IMR-90 (cell line): ENCODE results near the gene RASGRP3. TPM values are rescaled to one million over a fixed set of nuclear protein-coding genes. Genes with fewer than 3 reads are reported as not detected.

Experiments
- ATAC-seq: fragments of 200-7000 bp; cut with Tn5 transposase; 2 replicates; pipeline ENCODE4 v1.9.1; 2020; ENCODE audit warnings: low read depth, mild to moderate bottlenecking, moderate library complexity
- BruUV-seq: library from RNA; stranded (reverse); fragments of 400-500 nt; replicated peaks from 2 replicates; lab custom pipeline; 2021; lab: Mats Ljungman, UMichigan
- CTCF ChIA-PET: fragments of 300-600 bp; formaldehyde crosslinking; extraction: SDS; loops from one replicate; lab custom pipeline; 2021; ENCODE audit warnings: antibody characterized with exemption; lab: Yijun Ruan, JAX
- POLR2A ChIA-PET: fragments of 300-600 bp; sonication (Branson Sonifier 250); formaldehyde crosslinking; loops from one replicate; lab custom pipeline; 2022; ENCODE audit warnings: antibody characterized with exemption; ENCODE audit not compliant: unreplicated experiment; lab: Charles Lee
- DNase-seq: peaks from one replicate; pipeline ENCODE4 v3.0.0; 2013
- H2AFZ ChIP-seq: replicated peaks from 2 replicates; pipeline ENCODE3; 2013; ENCODE audit warnings: low read length, mild to moderate bottlenecking; ENCODE audit not compliant: poor library complexity
- H2AK5ac ChIP-seq: 2 replicates; pipeline ENCODE4 v1.6.1; 2013; ENCODE audit warnings: low read depth, low read length, inconsistent platforms
- H2AK9ac ChIP-seq: replicated peaks from 2 replicates; pipeline ENCODE3; 2013; ENCODE audit warnings: mild to moderate bottlenecking, low read depth, low read length, moderate library complexity; ENCODE audit not compliant: poor library complexity
- H2BK120ac ChIP-seq: 2 replicates; pipeline ENCODE4 v1.6.1; 2013; ENCODE audit warnings: low read depth, low read length, inconsistent platforms
- H2BK15ac ChIP-seq: 3 replicates; pipeline ENCODE4 v1.6.1; 2013; ENCODE audit warnings: low read depth, low read length, inconsistent platforms
- H2BK20ac ChIP-seq: 2 replicates; pipeline ENCODE4 v1.6.1; 2013; ENCODE audit warnings: low read depth, mild to moderate bottlenecking, inconsistent platforms, low read length, moderate library complexity
- H2BK5ac ChIP-seq: 2 replicates; pipeline ENCODE4 v1.6.1; 2013; ENCODE audit warnings: mild to moderate bottlenecking, low read depth, low read length, inconsistent platforms; ENCODE audit not compliant: poor library complexity, severe bottlenecking
- H3K14ac ChIP-seq: replicated peaks from 2 replicates; pipeline ENCODE4 v1.6.1; 2013; ENCODE audit warnings: low read depth, low read length, inconsistent platforms
- H3K18ac ChIP-seq: 2 replicates; pipeline ENCODE4 v1.6.1; 2013; ENCODE audit warnings: low read depth, low read length, control low read depth
- H3K23ac ChIP-seq: 2 replicates; pipeline ENCODE4 v1.6.1; 2013; ENCODE audit warnings: low read depth, low read length, inconsistent platforms
- H3K27ac ChIP-seq: 2 replicates; pipeline ENCODE4 v1.5.1; 2013; ENCODE audit warnings: mild to moderate bottlenecking, control low read depth, low read length; ENCODE audit not compliant: insufficient read depth
- H3K27me3 ChIP-seq: 2 replicates; pipeline ENCODE4 v1.6.1; 2013; ENCODE audit warnings: low read length; ENCODE audit not compliant: control insufficient read depth, insufficient read depth
- H3K36me3 ChIP-seq: 2 replicates; pipeline ENCODE4 v1.6.1; 2013; ENCODE audit warnings: low read length, mixed read lengths; ENCODE audit not compliant: control insufficient read depth, insufficient read depth
- H3K4ac ChIP-seq: 2 replicates; pipeline ENCODE4 v1.6.1; 2013; ENCODE audit warnings: low read depth, low read length, inconsistent platforms
- H3K4me1 ChIP-seq: 2 replicates; pipeline ENCODE4 v1.6.1; 2013; ENCODE audit warnings: low read length, mixed read lengths; ENCODE audit not compliant: control insufficient read depth, insufficient read depth
- H3K4me2 ChIP-seq: 2 replicates; pipeline ENCODE4 v1.6.1; 2013; ENCODE audit warnings: low read depth, mild to moderate bottlenecking, control low read depth, low read length, moderate library complexity
- H3K4me3 ChIP-seq: 2 replicates; pipeline ENCODE4 v1.5.1; 2013; ENCODE audit warnings: low read depth, mild to moderate bottlenecking, control low read depth, low read length, moderate library complexity; ENCODE audit not compliant: insufficient read depth
- H3K56ac ChIP-seq: 2 replicates; pipeline ENCODE4 v1.6.1; 2013; ENCODE audit warnings: low read length, inconsistent platforms; ENCODE audit not compliant: insufficient read depth; ENCODE audit errors: extremely low read depth
- H3K79me1 ChIP-seq, 2 experiments: 2 replicates each; pipeline ENCODE4 v1.6.1; 2013; ENCODE audit warnings: low read length in 2 of 2, inconsistent platforms in 1 of 2, low read depth in 1 of 2
- H3K9ac ChIP-seq: 2 replicates; pipeline ENCODE4 v1.6.1; 2013; ENCODE audit warnings: low read depth, low read length, control low read depth
- H3K9me1 ChIP-seq: 2 replicates; pipeline ENCODE4 v1.6.1; 2013; ENCODE audit warnings: low read length, inconsistent platforms; ENCODE audit not compliant: insufficient read depth
- H3K9me3 ChIP-seq: 2 replicates; pipeline ENCODE4 v1.6.1; 2013; ENCODE audit warnings: low read length; ENCODE audit not compliant: control insufficient read depth, insufficient read depth
- H4K20me1 ChIP-seq: 2 replicates; pipeline ENCODE4 v1.6.1; 2013; ENCODE audit warnings: low read length, inconsistent platforms; ENCODE audit not compliant: insufficient read depth
- H4K5ac ChIP-seq: 2 replicates; pipeline ENCODE4 v1.6.1; 2013; ENCODE audit warnings: mild to moderate bottlenecking, low read depth, low read length, control low read depth
- H4K8ac ChIP-seq, 2 experiments: 2 replicates each; pipeline ENCODE4 v1.6.1; 2013; ENCODE audit warnings: low read depth in 2 of 2, low read length in 2 of 2, control low read depth in 1 of 2, inconsistent platforms in 1 of 2
- H4K91ac ChIP-seq: 2 replicates; pipeline ENCODE4 v1.6.1; 2013; ENCODE audit warnings: low read depth, low read length, inconsistent platforms; ENCODE audit not compliant: insufficient read depth
- BHLHE40 ChIP-seq: fragments of 150-350 bp; IDR thresholded peaks from 2 replicates; pipeline ENCODE4 v1.6.1; 2016; ENCODE audit warnings: mild to moderate bottlenecking, low read depth, low read length
- CEBPB ChIP-seq: IDR thresholded peaks from 2 replicates; pipeline ENCODE4 v1.6.1; 2012; ENCODE audit warnings: low read depth, low read length, improper control_type of control experiment
- CHD1 ChIP-seq: IDR thresholded peaks from 2 replicates; pipeline ENCODE4 v1.6.1; 2012; ENCODE audit warnings: low read depth, low read length, improper control_type of control experiment
- ELK1 ChIP-seq: fragments of 150-350 bp; IDR thresholded peaks from 2 replicates; pipeline ENCODE4 v1.6.1; 2016; ENCODE audit warnings: low read depth, mild to moderate bottlenecking, low read length, moderate library complexity, borderline replicate concordance
- FOS ChIP-seq: fragments of 150-350 bp; IDR thresholded peaks from 2 replicates; pipeline ENCODE4 v1.6.1; 2016; ENCODE audit warnings: low read depth, low read length
- MAFK ChIP-seq: IDR thresholded peaks from 2 replicates; pipeline ENCODE4 v1.6.1; 2012; ENCODE audit warnings: low read depth, low read length, improper control_type of control experiment
- MAZ ChIP-seq: IDR thresholded peaks from 2 replicates; pipeline ENCODE4 v1.6.1; 2012; ENCODE audit warnings: low read depth, mild to moderate bottlenecking, low read length, improper control_type of control experiment, moderate library complexity, borderline replicate concordance
- NFE2L2 ChIP-seq: fragments of 150-350 bp; IDR thresholded peaks from 2 replicates; pipeline ENCODE4 v1.6.1; 2016; ENCODE audit warnings: low read depth, mild to moderate bottlenecking, low read length
- WGBS, 2 experiments: methylation state at CpG; one replicate each; pipeline versions ENCODE4 v1.1.5 to v1.1.7; 2013; ENCODE audit warnings: missing lambda C conversion rate in 2 of 2; ENCODE audit not compliant: insufficient read length in 1 of 2; ENCODE audit errors: extremely low coverage in 2 of 2; 5-methylcytosine and 5-hydroxymethylcytosine counted together
- dilution Hi-C: fragments of 300-500 bp; cut with HindIII; formaldehyde crosslinking; loops from one replicate; pipeline ENCODE4 v1.14.3; 2018; ENCODE audit warnings: low sequenced_read_pairs; ENCODE audit not compliant: unreplicated experiment
- in situ Hi-C: fragments of 300-500 bp; cut with MboI; formaldehyde crosslinking; loops from 3 replicates; pipeline ENCODE4 v1.14.3; 2019; ENCODE audit warnings: low sequenced_read_pairs, inconsistent platforms, mixed read lengths
- intact Hi-C: fragments of 100-400 bp; cut with micrococcal nuclease; formaldehyde crosslinking; loops from 2 replicates; pipeline ENCODE4 v1.10.0; 2022
- polyA plus RNA-seq, 3 experiments: library from polyadenylated mRNA; depleted of rRNA; stranded (reverse); fragments of >200 nt; gene quantifications; 2 replicates each; pipeline ENCODE4 v1.2.3, GENCODE V29; 2012; ENCODE audit warnings: low replicate concordance in 1 of 3
- total RNA-seq: library from RNA; depleted of rRNA; stranded (reverse); fragments of >200 nt; gene quantifications from 2 replicates; pipeline ENCODE4 v1.2.3, GENCODE V29; 2012

The RASGRP3 gene
- total and polyA plus RNA-seq, 2 of the 4 experiments (the other 2 are of a cell fraction) = 1.7 to 3.0 TPM

GRCh38 chr2:33432871-33433270, 43.6 kb upstream of the RASGRP3 start:
- Histone ChIP-seq H3K9me1 (peaks cover 7% of the 10 kb centered on the region; the same call in 1 of the 2 replicates), H3K9ac (no peak overlapping the region), H2AK9ac (no peak overlapping the region), H3K79me1 (no peaks in the 10 kb centered on the region), H3K27me3 (no peaks in the 10 kb centered on the region), H3K36me3 (no peaks in the 10 kb centered on the region), H3K18ac (no peak overlapping the region), H3K23ac (no peak overlapping the region), H3K14ac (no peak overlapping the region), H3K4me1 (peaks cover 14% of the 10 kb centered on the region), H3K27ac (no peak overlapping the region), H3K9me3 (no peaks in the 10 kb centered on the region), H4K20me1 (no peaks in the 10 kb centered on the region), H4K8ac (no peak overlapping the region), H2BK15ac (peak overlapping the region; percentile 38; the same call in 2 of the 3 replicates), H4K91ac (no peak overlapping the region), H4K5ac (no peak overlapping the region), H3K4me2 (no peak overlapping the region), H2BK120ac (peak overlapping the region; percentile 45; the same call in 1 of the 2 replicates), H3K4ac (peak overlapping the region; percentile 7; the same call in 1 of the 2 replicates), H2BK5ac (no peak overlapping the region), H2AK5ac (0 out of 2 replicates have a peak overlapping the region, but pooled peaks have one; percentile 39), H2BK20ac (peak overlapping the region; percentile 31; the same call in 1 of the 2 replicates), H3K4me3 (no peak overlapping the region), H2AFZ (no peak overlapping the region), H3K56ac (no peak overlapping the region)
- WGBS, 2 experiments = no CpG with 5 or more reads among the region's 2 CpGs
- no peak for DNase-seq
- intact Hi-C loops (loop anchor here (10.0 kb wide), 1 partner anchor 298 kb away; no protein-coding TSS in a partner anchor), in situ Hi-C loops (no loop called here), dilution Hi-C loops (no loop called here)
- BruUV-seq = no TSS peak
- TF ChIP-seq ELK1 (no peak), MAFK (no peak), MAZ (no peak), BHLHE40 (no peak), FOS (no peak), CEBPB (no peak), CHD1 (no peak), NFE2L2 (no peak)
- CTCF ChIA-PET = interaction anchor here (0.5 to 0.9 kb wide), 2 partner anchors 9 to 529 kb away, joined by 3 to 4 read pairs; no protein-coding TSS in a partner anchor
- no peak for ATAC-seq
- POLR2A ChIA-PET = no interaction called here
